ENCODE data around the gene FTSJ1. TPM values are rescaled to one million over a fixed set of nuclear protein-coding genes. Genes with fewer than 3 reads are reported as not detected.

FTSJ1 gene
- total RNA-seq, 1 experiment from 2014 or later, result 175 TPM

- H3K4me3 ChIP-seq (ENCODE audit: low read length), result no peak overlapping the region
- no peak for TF ChIP-seq EZH2phosphoT487 (IDR thresholded peaks at IDR 0.05; ENCODE audit: borderline replicate concordance, low read length)
- TF ChIP-seq EZH2 (IDR thresholded peaks at IDR 0.05; ENCODE audit: low read length, unreplicated experiment), result no peak
- TF ChIP-seq CTCF (conservative IDR thresholded peaks at IDR 0.05; ENCODE audit: low read depth, low read length), result no peak
- no peak for ATAC-seq
- H3K27me3 ChIP-seq (ENCODE audit: low read length), result no peaks in the 10 kb centered on the region
- H2AFZ ChIP-seq (ENCODE audit: low read length), result no peak overlapping the region
- H3K9me2 ChIP-seq (replicated peaks; ENCODE audit: low read length), result no peaks in the 10 kb centered on the region
- H3K9ac ChIP-seq (ENCODE audit: low read length), result no peak overlapping the region
- intact Hi-C loops (cut with micrococcal nuclease), result no loop called here
- H3K27ac ChIP-seq (ENCODE audit: low read length), result no peak overlapping the region
- no peak for DNase-seq
- POLR2A ChIA-PET (ENCODE audit: unreplicated experiment), result no interaction called here
- CTCF ChIA-PET, result no interaction called here
- H3F3A ChIP-seq (ENCODE audit: low read length, unreplicated experiment), result no peaks in the 10 kb centered on the region
- H3K36me3 ChIP-seq (ENCODE audit: low read depth, low read length), result no peaks in the 10 kb centered on the region
- H3K79me2 ChIP-seq (ENCODE audit: low read length), result no peaks in the 10 kb centered on the region
- H3K9me3 ChIP-seq (ENCODE audit: low read length), result no peaks in the 10 kb centered on the region
- H3K4me1 ChIP-seq (ENCODE audit: insufficient read depth, low read length), result peaks cover 9% of the 10 kb centered on the region
- BruUV-seq (replicated peaks), result no TSS peak
- no peak overlapping the region for H3K4me2 ChIP-seq (ENCODE audit: low read length)
- no peaks in the 10 kb centered on the region for H4K20me1 ChIP-seq (ENCODE audit: low read length)
Observed at GRCh38 chrX:48460031-48460430, 16.0 kb upstream of the FTSJ1 start.

DNA sequence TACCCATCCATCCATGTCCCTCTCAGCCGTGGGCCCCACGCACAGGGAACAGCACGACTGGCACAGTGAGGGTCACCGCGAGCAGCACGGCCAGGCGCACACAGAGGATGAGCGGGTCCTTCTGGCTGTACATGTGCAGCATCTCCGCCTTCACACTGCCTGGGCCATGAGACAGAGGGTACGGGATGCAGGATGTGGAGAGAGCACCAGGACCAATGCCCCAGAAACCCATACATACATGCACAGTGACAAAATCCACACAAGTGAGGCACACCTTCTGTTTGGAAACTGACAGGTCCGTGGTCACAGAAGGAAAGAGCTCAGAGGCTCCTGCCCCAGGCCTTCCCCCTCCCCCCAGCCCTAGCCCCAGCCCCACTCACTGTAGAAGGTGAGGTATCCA is 15.4 kb upstream of the FTSJ1 start:
- H3K9ac ChIP-seq (ENCODE audit: low read length), result no peak overlapping the region
- no peak overlapping the region for H3K27ac ChIP-seq (ENCODE audit: low read length)
- H3K9me3 ChIP-seq (ENCODE audit: low read length), result no peaks in the 10 kb centered on the region
- no peaks in the 10 kb centered on the region for H3K27me3 ChIP-seq (ENCODE audit: low read length)
- no TSS peak for BruUV-seq (replicated peaks)
- H3K4me1 ChIP-seq (ENCODE audit: insufficient read depth, low read length), result peaks cover 15% of the 10 kb centered on the region
- DNase-seq (no peak), ATAC-seq (no peak)
- no peak overlapping the region for H3K4me3 ChIP-seq (ENCODE audit: low read length)
- intact Hi-C loops (cut with micrococcal nuclease), result no loop called here
- H2AFZ ChIP-seq (ENCODE audit: low read length), result no peak overlapping the region
- H3K4me2 ChIP-seq (ENCODE audit: low read length), result no peak overlapping the region
- H4K20me1 ChIP-seq (ENCODE audit: low read length), result no peaks in the 10 kb centered on the region
- H3K9me2 ChIP-seq (replicated peaks; ENCODE audit: low read length), result no peaks in the 10 kb centered on the region
- no peaks in the 10 kb centered on the region for H3K36me3 ChIP-seq (ENCODE audit: low read depth, low read length)
- H3F3A ChIP-seq (ENCODE audit: low read length, unreplicated experiment), result no peaks in the 10 kb centered on the region
- no peak for TF ChIP-seq EZH2 (IDR thresholded peaks at IDR 0.05; ENCODE audit: low read length, unreplicated experiment)
- TF ChIP-seq EZH2phosphoT487 (IDR thresholded peaks at IDR 0.05; ENCODE audit: borderline replicate concordance, low read length), result no peak
- TF ChIP-seq CTCF (conservative IDR thresholded peaks at IDR 0.05; ENCODE audit: low read depth, low read length), result no peak
- CTCF ChIA-PET, result no interaction called here
- H3K79me2 ChIP-seq (ENCODE audit: low read length), result no peaks in the 10 kb centered on the region
- POLR2A ChIA-PET (ENCODE audit: unreplicated experiment), result no interaction called here

GRCh38 chrX:48461830-48462229 is 14.2 kb upstream of the FTSJ1 start:
- Histone ChIP-seq H3K4me2 (ENCODE audit: low read length) (no peak overlapping the region), H3K27ac (ENCODE audit: low read length) (no peak overlapping the region), H3K9me3 (ENCODE audit: low read length) (no peaks in the 10 kb centered on the region), H3K36me3 (ENCODE audit: low read depth, low read length) (no peaks in the 10 kb centered on the region), H3K4me1 (ENCODE audit: insufficient read depth, low read length) (peaks cover 17% of the 10 kb centered on the region), H3K4me3 (ENCODE audit: low read length) (no peak overlapping the region), H3K9ac (ENCODE audit: low read length) (no peak overlapping the region), H3F3A (ENCODE audit: low read length, unreplicated experiment) (no peaks in the 10 kb centered on the region), H4K20me1 (ENCODE audit: low read length) (no peaks in the 10 kb centered on the region), H3K27me3 (ENCODE audit: low read length) (no peaks in the 10 kb centered on the region), H2AFZ (ENCODE audit: low read length) (no peak overlapping the region), H3K9me2 (replicated peaks; ENCODE audit: low read length) (no peaks in the 10 kb centered on the region), H3K79me2 (ENCODE audit: low read length) (no peaks in the 10 kb centered on the region)
- TF ChIP-seq CTCF (conservative IDR thresholded peaks at IDR 0.05; ENCODE audit: low read depth, low read length) (no peak), EZH2 (IDR thresholded peaks at IDR 0.05; ENCODE audit: low read length, unreplicated experiment) (no peak), EZH2phosphoT487 (IDR thresholded peaks at IDR 0.05; ENCODE audit: borderline replicate concordance, low read length) (no peak)
- ChIA-PET POLR2A (ENCODE audit: unreplicated experiment) (no interaction called here), CTCF (no interaction called here)
- ATAC-seq (no peak), DNase-seq (no peak)
- intact Hi-C loops (cut with micrococcal nuclease), result no loop called here
- no TSS peak for BruUV-seq (replicated peaks)

Measured in PC-3 (cell line).